HG03558 (cell line): ENCODE data around the gene RSPO4.

Source experiments
- ATAC-seq: cut with Tn5 transposase; IDR thresholded peaks from one replicate; pipeline ENCODE4 v1.9.1; 2021; ENCODE audit warnings: moderate number of reproducible peaks; ENCODE audit not compliant: unreplicated experiment; ENCODE audit errors: extremely low read depth

The RSPO4 gene

GRCh38 chr20:946826-947225, 55.3 kb downstream of the RSPO4 start:
- no peak for ATAC-seq

GRCh38 chr20:945841-946240, 56.3 kb downstream of the RSPO4 start:
- no peak for ATAC-seq

- ATAC-seq, result no peak
These were observed 57.2 kb downstream of the RSPO4 start for GRCh38 chr20:944774-945410.

GRCh38 chr20:944148-944547, 58.0 kb downstream of the RSPO4 start:
- ATAC-seq, result no peak

- no peak for ATAC-seq
These were observed 59.5 kb downstream of the RSPO4 start for GRCh38 chr20:942611-943010.

- ATAC-seq, result no peak
These were observed 61.2 kb downstream of the RSPO4 start for GRCh38 chr20:940926-941325.

- ATAC-seq, result no peak
These were observed 62.5 kb downstream of the RSPO4 start for GRCh38 chr20:939606-940005.

GRCh38 chr20:934186-934840, 67.8 kb downstream of the RSPO4 start:
- no peak for ATAC-seq

GRCh38 chr20:933029-933428, 69.1 kb downstream of the RSPO4 start:
- ATAC-seq, result no peak

- ATAC-seq, result no peak
These were observed 70.7 kb downstream of the RSPO4 start for GRCh38 chr20:931401-931800.

GRCh38 chr20:926670-927069, 75.4 kb downstream of the RSPO4 start:
- no peak for ATAC-seq

GRCh38 chr20:925516-925915, 76.6 kb downstream of the RSPO4 start:
- ATAC-seq, result no peak

GRCh38 chr20:924639-925038, 77.5 kb downstream of the RSPO4 start:
- no peak for ATAC-seq

GRCh38 chr20:922781-923180, 79.3 kb downstream of the RSPO4 start:
- ATAC-seq, result no peak

GRCh38 chr20:921068-921467, 81.0 kb downstream of the RSPO4 start:
- no peak for ATAC-seq

GRCh38 chr20:920311-920710, 81.8 kb downstream of the RSPO4 start:
- no peak for ATAC-seq

- no peak for ATAC-seq
These were observed 82.6 kb downstream of the RSPO4 start for GRCh38 chr20:919491-919916.

- no peak for ATAC-seq
These were observed 84.7 kb downstream of the RSPO4 start for GRCh38 chr20:917416-917815.

GRCh38 chr20:916825-917224, 85.3 kb downstream of the RSPO4 start:
- ATAC-seq, result no peak

- no peak for ATAC-seq
These were observed 85.8 kb downstream of the RSPO4 start, which contains the start of gene ANGPT4 for GRCh38 chr20:916125-916799. TSS of gene ANGPT4 (minus strand) at chr20:916334. CDS start at chr20:916214, 120 bp downstream.

GRCh38 chr20:914727-915498, 87.2 kb downstream of the RSPO4 start:
- no peak for ATAC-seq
